ENCODE data around the gene PDE3A. TPM values are rescaled to one million over a fixed set of nuclear protein-coding genes. Genes with fewer than 3 reads are reported as not detected.

Gene PDE3A
- total and polyA plus RNA-seq, 2 experiments from 2014 or later: 1.8 to 2.7 TPM

DNA sequence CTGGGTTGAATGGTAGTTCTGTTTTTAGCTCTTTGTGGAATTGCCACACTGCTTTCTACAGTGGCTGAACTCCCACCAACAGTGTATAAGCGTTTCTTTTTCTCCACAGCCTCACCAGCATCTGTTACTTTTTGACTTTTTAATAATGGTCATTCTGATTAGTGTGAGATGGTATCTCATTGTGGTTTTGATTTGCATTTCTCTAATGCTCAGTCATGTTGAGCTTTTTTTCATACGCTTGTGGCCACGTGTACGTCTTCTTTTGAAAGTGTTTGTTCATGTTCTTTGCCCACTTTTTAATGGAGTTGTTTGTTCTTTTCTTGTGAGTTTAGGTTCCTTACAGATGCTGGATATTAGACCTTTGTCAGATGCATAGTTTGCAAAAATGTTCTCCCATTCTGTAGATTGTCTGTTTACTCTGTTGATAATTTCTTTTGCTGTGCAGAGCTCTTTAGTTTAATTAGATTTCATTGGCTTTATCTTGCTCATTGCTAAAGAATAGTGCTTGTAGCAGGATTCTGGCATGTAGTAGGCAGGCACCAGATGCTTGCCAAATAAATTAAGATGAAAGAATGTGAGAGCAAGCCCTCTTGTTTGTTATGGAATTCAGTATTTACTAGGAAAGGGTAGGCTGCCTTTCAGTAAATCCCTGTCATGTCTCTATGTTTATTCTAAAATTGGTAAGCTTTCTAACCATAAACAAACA is 86.8 kb downstream of the PDE3A start:
- Histone ChIP-seq H3K4me1 (ENCODE audit: low read depth) (no peaks in the 10 kb centered on the region), H3K36me3 (no peaks in the 10 kb centered on the region), H3K4me3 (no peak overlapping the region), H3K27ac (no peak overlapping the region), H3K9me3 (ENCODE audit: low read depth) (no peaks in the 10 kb centered on the region), H3K27me3 (no peaks in the 10 kb centered on the region)
- TF ChIP-seq, protein P1, sequence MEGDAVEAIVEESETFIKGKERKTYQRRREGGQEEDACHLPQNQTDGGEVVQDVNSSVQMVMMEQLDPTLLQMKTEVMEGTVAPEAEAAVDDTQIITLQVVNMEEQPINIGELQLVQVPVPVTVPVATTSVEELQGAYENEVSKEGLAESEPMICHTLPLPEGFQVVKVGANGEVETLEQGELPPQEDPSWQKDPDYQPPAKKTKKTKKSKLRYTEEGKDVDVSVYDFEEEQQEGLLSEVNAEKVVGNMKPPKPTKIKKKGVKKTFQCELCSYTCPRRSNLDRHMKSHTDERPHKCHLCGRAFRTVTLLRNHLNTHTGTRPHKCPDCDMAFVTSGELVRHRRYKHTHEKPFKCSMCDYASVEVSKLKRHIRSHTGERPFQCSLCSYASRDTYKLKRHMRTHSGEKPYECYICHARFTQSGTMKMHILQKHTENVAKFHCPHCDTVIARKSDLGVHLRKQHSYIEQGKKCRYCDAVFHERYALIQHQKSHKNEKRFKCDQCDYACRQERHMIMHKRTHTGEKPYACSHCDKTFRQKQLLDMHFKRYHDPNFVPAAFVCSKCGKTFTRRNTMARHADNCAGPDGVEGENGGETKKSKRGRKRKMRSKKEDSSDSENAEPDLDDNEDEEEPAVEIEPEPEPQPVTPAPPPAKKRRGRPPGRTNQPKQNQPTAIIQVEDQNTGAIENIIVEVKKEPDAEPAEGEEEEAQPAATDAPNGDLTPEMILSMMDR (IDR thresholded peaks at IDR 0.05; ENCODE audit: low read depth, low read length): no peak
- DNase-seq (ENCODE audit: low read depth in 1 of 2, low spot score in 1 of 2): peak in 1 of 2 donors; percentile 64

DNA sequence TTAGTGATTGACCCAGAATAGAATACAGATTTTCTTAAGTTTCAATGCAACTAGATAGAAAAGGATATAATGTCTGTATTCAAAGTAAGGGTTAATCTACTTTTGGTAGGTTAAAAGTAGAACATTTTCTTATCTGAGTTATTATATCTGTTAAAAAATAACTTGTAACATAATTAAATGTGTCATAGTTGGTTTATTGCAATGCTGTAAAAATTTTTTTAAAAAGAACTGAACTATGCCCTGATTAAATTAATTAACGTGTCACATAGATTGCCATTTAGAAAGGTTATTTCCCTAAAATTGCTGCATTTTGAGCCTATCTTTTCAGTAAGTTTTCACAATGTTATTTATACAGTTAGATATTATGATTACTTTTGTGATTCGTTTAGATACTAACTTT is 89.2 kb downstream of the PDE3A start:
- no peak for DNase-seq (ENCODE audit: low read depth in 1 of 2, low spot score in 1 of 2)
- Histone ChIP-seq H3K4me3 (no peak overlapping the region), H3K27me3 (no peaks in the 10 kb centered on the region), H3K9me3 (ENCODE audit: low read depth) (no peaks in the 10 kb centered on the region), H3K27ac (no peak overlapping the region), H3K4me1 (ENCODE audit: low read depth) (no peaks in the 10 kb centered on the region), H3K36me3 (no peaks in the 10 kb centered on the region)
- TF ChIP-seq, protein P1 (IDR thresholded peaks at IDR 0.05; ENCODE audit: low read depth, low read length): no peak

DNA sequence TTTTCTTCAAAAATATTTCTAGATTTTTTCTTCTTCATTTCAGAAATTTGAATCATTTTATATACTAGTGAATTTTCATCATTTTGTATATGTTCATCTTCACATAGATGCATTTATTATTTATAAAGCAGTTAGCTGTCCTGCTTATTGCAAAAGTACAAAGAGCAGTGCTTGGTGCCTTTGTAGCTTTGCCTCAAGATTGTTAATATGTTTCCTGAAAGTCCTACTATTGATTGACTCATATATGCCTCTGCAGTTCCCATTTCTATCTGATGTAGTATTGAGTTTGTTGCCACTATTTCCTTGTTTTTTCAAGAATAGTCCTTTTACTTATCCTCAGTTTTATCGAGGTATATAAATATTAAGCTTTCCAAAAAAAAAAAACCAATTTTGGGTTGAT is 89.7 kb downstream of the PDE3A start:
- H3K27ac ChIP-seq: no peak overlapping the region
- H3K4me1 ChIP-seq (ENCODE audit: low read depth): no peaks in the 10 kb centered on the region
- TF ChIP-seq, protein P1 (IDR thresholded peaks at IDR 0.05; ENCODE audit: low read depth, low read length): no peak
- no peak overlapping the region for H3K4me3 ChIP-seq
- no peaks in the 10 kb centered on the region for H3K9me3 ChIP-seq (ENCODE audit: low read depth)
- no peaks in the 10 kb centered on the region for H3K27me3 ChIP-seq
- no peaks in the 10 kb centered on the region for H3K36me3 ChIP-seq
- no peak for DNase-seq (ENCODE audit: low read depth in 1 of 2, low spot score in 1 of 2)

DNA sequence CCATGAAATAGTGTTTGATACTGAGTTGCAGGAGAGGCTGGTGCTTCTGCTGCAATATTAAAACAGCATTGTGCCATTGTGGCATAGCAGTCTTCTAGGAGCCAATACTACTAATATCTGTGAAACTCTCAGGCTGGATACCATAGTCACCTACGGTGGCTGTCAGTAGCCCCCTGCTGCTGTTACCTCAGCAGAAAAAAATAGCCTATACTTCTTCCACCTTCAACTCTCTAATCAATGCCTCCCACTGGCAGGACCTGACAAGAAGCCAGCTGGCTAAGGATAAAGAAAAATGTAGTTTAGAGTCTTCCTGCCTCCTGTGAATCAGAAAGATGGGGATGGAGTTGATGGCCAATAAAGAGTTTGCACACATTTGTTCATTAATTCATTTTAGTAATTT is 91.6 kb downstream of the PDE3A start:
- Histone ChIP-seq H3K9me3 (ENCODE audit: low read depth) (no peaks in the 10 kb centered on the region), H3K36me3 (no peaks in the 10 kb centered on the region), H3K4me3 (no peak overlapping the region), H3K27ac (no peak overlapping the region), H3K4me1 (ENCODE audit: low read depth) (no peaks in the 10 kb centered on the region), H3K27me3 (no peaks in the 10 kb centered on the region)
- DNase-seq (ENCODE audit: low read depth in 1 of 2, low spot score in 1 of 2): no peak
- TF ChIP-seq, protein P1 (IDR thresholded peaks at IDR 0.05; ENCODE audit: low read depth, low read length): no peak

DNA sequence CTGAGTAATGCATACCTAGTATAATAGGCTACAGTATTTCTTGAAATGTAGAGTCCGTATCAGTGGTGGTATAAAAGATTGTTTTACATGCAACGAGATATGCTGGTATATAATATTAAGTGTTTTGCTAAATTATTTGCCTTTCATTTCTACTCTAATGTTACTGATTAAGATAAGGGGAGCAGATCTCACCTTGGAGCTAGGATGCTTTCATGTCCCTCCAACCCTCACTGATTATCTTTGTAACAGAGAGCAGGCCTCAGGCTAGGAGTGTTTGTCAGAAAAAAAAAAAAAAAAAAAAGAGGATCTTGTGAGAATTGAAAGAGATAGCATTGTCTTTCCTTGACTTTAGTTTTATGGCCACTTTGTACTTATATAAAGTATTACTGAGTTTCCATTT is 92.6 kb downstream of the PDE3A start:
- TF ChIP-seq, protein P1 (IDR thresholded peaks at IDR 0.05; ENCODE audit: low read depth, low read length): no peak
- Histone ChIP-seq H3K36me3 (no peaks in the 10 kb centered on the region), H3K27me3 (no peaks in the 10 kb centered on the region), H3K4me1 (ENCODE audit: low read depth) (no peaks in the 10 kb centered on the region), H3K27ac (no peak overlapping the region), H3K4me3 (no peak overlapping the region), H3K9me3 (ENCODE audit: low read depth) (no peaks in the 10 kb centered on the region)
- DNase-seq (ENCODE audit: low read depth in 1 of 2, low spot score in 1 of 2): no peak

Data from cardiac muscle cell (in vitro differentiated cells and primary cell).